AG04449 (cell line): ENCODE data around the gene PAM16.
A peak's percentile ranks its signal among the peaks of the same experiment; 100 is the strongest.

Experiments used
- CTCF ChIA-PET: fragments of 350-600 bp; formaldehyde crosslinking; extraction: SDS; loops from one replicate; lab custom pipeline; 2021; ENCODE audit warnings: antibody characterized with exemption; lab: Yijun Ruan, JAX
- POLR2A ChIA-PET: fragments of 400-600, 350-600 bp; formaldehyde crosslinking; extraction: SDS; loops from one replicate; lab custom pipeline; 2020; ENCODE audit warnings: antibody characterized with exemption, inconsistent platforms; lab: Yijun Ruan, JAX
- DNase-seq: peaks from one replicate; pipeline ENCODE4 v3.0.0-alpha.2; 2010; ENCODE audit warnings: low read depth, low spot score
- H3K4me3 ChIP-seq: 2 replicates; pipeline ENCODE4 v1.5.1; 2011; ENCODE audit warnings: low read depth, mild to moderate bottlenecking, control low read depth, low read length
- CTCF ChIP-seq: IDR thresholded peaks from one replicate; pipeline ENCODE4 v1.5.1; 2011; ENCODE audit warnings: mild to moderate bottlenecking, moderate library complexity, low read length, control low read depth, inconsistent platforms; ENCODE audit not compliant: insufficient read depth; ENCODE audit errors: missing control alignments

PAM16 gene

GRCh38 chr16:4372578-4373355, 21.6 kb upstream of the PAM16 start:
- peak overlapping the region; percentile 93 for H3K4me3 ChIP-seq
- DNase-seq = peak; percentile 34
- POLR2A ChIA-PET = interaction anchor here (0.5 to 3.9 kb wide), 9 partner anchors 10 to 1455 kb away, joined by 4 to 28 read pairs (median 13); partner anchors contain the start of genes PAM16 and TFAP4
- CTCF ChIA-PET = interaction anchor here (1.3 to 23.7 kb wide), 5 partner anchors 12 to 84 kb away, joined by 3 to 389 read pairs (median 17); no protein-coding TSS in a partner anchor
- no peak for TF ChIP-seq CTCF

GRCh38 chr16:4372001-4372577, 21.0 kb upstream of the PAM16 start:
- no peak for TF ChIP-seq CTCF
- POLR2A ChIA-PET = interaction anchor here (0.5 to 3.9 kb wide), 7 partner anchors 10 to 1454 kb away, joined by 4 to 28 read pairs (median 15); partner anchors contain the start of gene PAM16
- no peak for DNase-seq
- H3K4me3 ChIP-seq = peak overlapping the region; percentile 93
- CTCF ChIA-PET = interaction anchor here (1.5 to 23.7 kb wide), 3 partner anchors 11 to 57 kb away, joined by 3 to 389 read pairs (median 32); no protein-coding TSS in a partner anchor

- TF ChIP-seq CTCF = no peak
- ChIA-PET POLR2A (interaction anchor here (1.0 to 3.9 kb wide), 4 partner anchors 12 to 20 kb away, joined by 4 to 18 read pairs (median 10); no protein-coding TSS in a partner anchor), CTCF (interaction anchor here (0.9 to 8.8 kb wide), 3 partner anchors 12 to 83 kb away, joined by 4 to 174 read pairs (median 81); no protein-coding TSS in a partner anchor)
- DNase-seq = no peak
- H3K4me3 ChIP-seq = peak within 1 kb of the TSS; percentile 93
Observed at GRCh38 chr16:4371357-4372000, 20.4 kb upstream of the PAM16 start, which contains the start of gene VASN. Gene VASN, plus strand, starts transcription at chr16:4371848. Its CDS starts 9,030 bp downstream, at chr16:4380878.

- ChIA-PET POLR2A (interaction anchor here (0.6 to 3.9 kb wide), 7 partner anchors 11 to 117 kb away, joined by 3 to 18 read pairs (median 4); partner anchors contain the start of gene PAM16), CTCF (interaction anchor here (0.9 to 8.8 kb wide), 5 partner anchors 11 to 82 kb away, joined by 3 to 174 read pairs (median 4); no protein-coding TSS in a partner anchor)
- H3K4me3 ChIP-seq = no peak overlapping the region
- no peak for TF ChIP-seq CTCF
- peak; percentile 29 for DNase-seq
Observed at GRCh38 chr16:4370570-4371356, 19.6 kb upstream of the PAM16 start.

- POLR2A ChIA-PET = interaction anchor here (0.9 to 2.0 kb wide), 4 partner anchors 11 to 116 kb away, joined by 3 to 8 read pairs (median 4); partner anchors contain the start of gene PAM16
- no peak for DNase-seq
- no peak for TF ChIP-seq CTCF
- CTCF ChIA-PET = interaction anchor here (0.7 to 8.8 kb wide), 6 partner anchors 10 to 61 kb away, joined by 3 to 174 read pairs (median 4); no protein-coding TSS in a partner anchor
- no peak overlapping the region for H3K4me3 ChIP-seq
Observed at GRCh38 chr16:4370151-4370550, 19.0 kb upstream of the PAM16 start.
